A549 (cell line): ENCODE data around the gene HSD17B10.

Experiments used
- BHLHE40 ChIP-seq: IDR thresholded peaks from 2 replicates; pipeline ENCODE4 v1.6.1; 2012; ENCODE audit warnings: low read depth, low read length, inconsistent platforms
- CHD2 ChIP-seq: fragments of 150-350 bp; IDR thresholded peaks from 2 replicates; pipeline ENCODE4 v1.6.1; 2014; ENCODE audit warnings: low read length; ENCODE audit not compliant: partially characterized antibody
- FOSL2 ChIP-seq, 2 experiments: fragments of 450-650 bp in 1 of 2; fragments of >200 bp in 1 of 2; sonication (Bioruptor Twin) in 1 of 2; formaldehyde crosslinking; IDR thresholded peaks; 2 replicates each; pipeline versions ENCODE4 v1.5.0 to v1.6.1; 2016 to 2020; ENCODE audit warnings: mild to moderate bottlenecking in 1 of 2, moderate library complexity in 1 of 2
- GATA3 ChIP-seq: IDR thresholded peaks from 2 replicates; pipeline ENCODE4 v1.6.1; 2012; ENCODE audit warnings: borderline replicate concordance
- JUNB ChIP-seq: fragments of >200 bp; sonication (Bioruptor Twin); formaldehyde crosslinking; IDR thresholded peaks from 2 replicates; pipeline ENCODE4 v1.6.1; 2016
- MAFK ChIP-seq: fragments of 450-650 bp; IDR thresholded peaks from 2 replicates; pipeline ENCODE4 v1.6.1; 2014; ENCODE audit not compliant: partially characterized antibody
- MYC ChIP-seq: IDR thresholded peaks from 2 replicates; pipeline ENCODE4 v1.6.1; 2012; ENCODE audit warnings: mild to moderate bottlenecking, inconsistent platforms, low read length, improper control_type of control experiment, borderline replicate concordance
- PHF8 ChIP-seq: fragments of 200-600 bp; sonication (generic); IDR thresholded peaks from 2 replicates; pipeline ENCODE4 v1.6.1; 2016; ENCODE audit warnings: low read depth, mild to moderate bottlenecking, antibody characterized with exemption, moderate library complexity, borderline replicate concordance
- POLR2A ChIP-seq: IDR thresholded peaks from 2 replicates; pipeline ENCODE4 v1.6.1; 2012; ENCODE audit warnings: mild to moderate bottlenecking, low read length
- RARB ChIP-seq: fragments of 250-450 bp; sonication (Bioruptor Pico); IDR thresholded peaks from 2 replicates; pipeline ENCODE4 v1.8.0; 2021; ENCODE audit warnings: mild to moderate bottlenecking, moderate library complexity
- RCOR1 ChIP-seq: fragments of 150-350 bp; IDR thresholded peaks from 2 replicates; pipeline ENCODE4 v1.6.1; 2014; ENCODE audit warnings: antibody characterized with exemption, low read length, low read depth
- SMC3 ChIP-seq: fragments of >200 bp; sonication (Bioruptor Twin); formaldehyde crosslinking; IDR thresholded peaks from 3 replicates; pipeline ENCODE4 v1.6.1; 2018; ENCODE audit warnings: inconsistent platforms
- TF ChIP-seq, protein P1 (sequence below): fragments of >200 bp; sonication (Bioruptor Twin); formaldehyde crosslinking; IDR thresholded peaks from 3 replicates; pipeline ENCODE4 v1.5.1; 2016

DNA sequence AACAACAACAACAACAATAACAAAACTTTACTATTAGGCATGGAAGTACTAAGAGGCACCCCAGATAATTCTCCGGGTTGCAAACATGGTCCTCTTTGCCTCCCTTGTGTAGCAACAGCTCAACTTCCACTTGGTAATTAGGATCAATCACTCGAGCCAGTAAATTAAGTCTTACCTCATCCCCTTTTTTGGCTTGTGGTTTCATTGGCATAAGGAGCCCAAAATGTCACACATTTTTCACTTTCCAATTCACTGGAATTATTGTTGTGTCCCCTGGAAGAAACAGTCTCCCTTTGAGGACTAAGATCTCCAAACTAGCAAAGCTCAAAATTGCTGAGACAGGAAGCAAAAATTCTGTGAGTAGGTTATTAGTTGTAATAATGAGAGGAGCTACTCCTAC is 49.2 kb upstream of the HSD17B10 start:
- no peak for TF ChIP-seq BHLHE40
- TF ChIP-seq MAFK, result no peak
- TF ChIP-seq GATA3, result no peak
- TF ChIP-seq RARB (CRISPR knock-in tag), result no peak
- TF ChIP-seq MYC, result no peak
- TF ChIP-seq PHF8, result no peak
- TF ChIP-seq SMC3, result no peak
- TF ChIP-seq FOSL2 (IDR thresholded peaks at IDR 0.05), result no peak
- no peak for TF ChIP-seq FOSL2 (CRISPR knock-in tag; IDR thresholded peaks at IDR 0.05)
- no peak for TF ChIP-seq RCOR1
- TF ChIP-seq POLR2A, result no peak
- TF ChIP-seq JUNB, result no peak
- TF ChIP-seq, protein P1, sequence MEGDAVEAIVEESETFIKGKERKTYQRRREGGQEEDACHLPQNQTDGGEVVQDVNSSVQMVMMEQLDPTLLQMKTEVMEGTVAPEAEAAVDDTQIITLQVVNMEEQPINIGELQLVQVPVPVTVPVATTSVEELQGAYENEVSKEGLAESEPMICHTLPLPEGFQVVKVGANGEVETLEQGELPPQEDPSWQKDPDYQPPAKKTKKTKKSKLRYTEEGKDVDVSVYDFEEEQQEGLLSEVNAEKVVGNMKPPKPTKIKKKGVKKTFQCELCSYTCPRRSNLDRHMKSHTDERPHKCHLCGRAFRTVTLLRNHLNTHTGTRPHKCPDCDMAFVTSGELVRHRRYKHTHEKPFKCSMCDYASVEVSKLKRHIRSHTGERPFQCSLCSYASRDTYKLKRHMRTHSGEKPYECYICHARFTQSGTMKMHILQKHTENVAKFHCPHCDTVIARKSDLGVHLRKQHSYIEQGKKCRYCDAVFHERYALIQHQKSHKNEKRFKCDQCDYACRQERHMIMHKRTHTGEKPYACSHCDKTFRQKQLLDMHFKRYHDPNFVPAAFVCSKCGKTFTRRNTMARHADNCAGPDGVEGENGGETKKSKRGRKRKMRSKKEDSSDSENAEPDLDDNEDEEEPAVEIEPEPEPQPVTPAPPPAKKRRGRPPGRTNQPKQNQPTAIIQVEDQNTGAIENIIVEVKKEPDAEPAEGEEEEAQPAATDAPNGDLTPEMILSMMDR, result no peak
- no peak for TF ChIP-seq CHD2
